AG09319 (cell line): Measurements from ENCODE around the gene TRAPPC3.
A peak's percentile ranks its signal among the peaks of the same experiment; 100 is the strongest.

ENCODE experiments used
- DNase-seq: peaks from one replicate; pipeline ENCODE4 v3.0.0-alpha.2; 2010; ENCODE audit warnings: low read depth; ENCODE audit errors: extremely low read depth
- CTCF ChIP-seq: IDR thresholded peaks from 2 replicates; pipeline ENCODE4 v1.5.1; 2011; ENCODE audit warnings: low read depth, mild to moderate bottlenecking, inconsistent platforms, low read length, moderate library complexity

Gene TRAPPC3

DNA sequence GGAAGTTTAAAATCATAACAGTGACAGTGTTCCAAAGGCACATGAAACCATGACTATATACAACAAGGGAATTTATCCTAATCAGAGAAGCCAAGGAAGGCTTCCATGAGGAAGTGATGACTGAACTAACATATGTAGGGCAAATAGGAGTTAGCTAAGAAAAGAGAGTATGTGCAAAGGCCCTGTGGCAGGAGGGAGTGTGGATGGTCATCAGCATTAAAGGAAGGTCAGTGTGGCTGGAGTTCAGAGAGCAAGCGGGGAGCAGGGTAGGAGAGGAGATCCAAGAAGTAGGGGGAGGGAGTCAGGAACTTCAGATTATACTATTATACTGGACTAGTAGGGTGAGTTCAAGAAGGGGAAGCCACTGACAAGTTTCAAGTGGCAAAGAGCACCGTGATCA lies 15.1 kb upstream of the TRAPPC3 start:
- no peak for TF ChIP-seq CTCF
- DNase-seq, result no peak

GRCh38 chr1:36163426-36163825 lies 14.1 kb upstream of the TRAPPC3 start:
- no peak for TF ChIP-seq CTCF
- DNase-seq, result no peak

DNA sequence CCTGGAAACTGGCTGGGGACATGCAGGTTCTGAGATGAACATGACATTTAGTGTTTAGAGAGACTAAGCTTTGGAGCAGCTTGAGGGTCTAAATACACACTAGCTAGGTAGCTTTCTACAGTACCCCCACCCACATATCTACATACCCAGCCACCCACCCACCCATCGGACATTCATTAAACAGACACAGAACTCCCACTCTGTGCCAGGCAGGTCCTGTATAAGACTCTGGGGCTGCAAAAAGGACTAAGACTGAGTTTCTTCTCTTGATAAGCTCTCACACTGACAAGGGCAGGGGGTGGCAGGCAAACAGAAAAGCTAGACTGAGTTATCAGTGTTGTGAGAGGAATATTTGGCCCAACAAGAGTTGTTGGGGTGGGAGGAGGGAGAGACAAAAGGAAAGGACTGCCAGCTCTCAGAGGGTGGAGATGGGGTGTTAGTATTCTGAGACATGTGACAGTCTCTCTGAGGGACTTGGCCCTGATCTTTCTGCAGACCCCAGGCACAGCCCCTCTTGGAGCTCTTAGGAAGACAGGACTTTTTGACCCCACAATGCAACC lies 13.5 kb upstream of the TRAPPC3 start:
- DNase-seq, result no peak
- no peak for TF ChIP-seq CTCF

GRCh38 chr1:36161641-36162531 lies 12.6 kb upstream of the TRAPPC3 start:
- TF ChIP-seq CTCF, result no peak
- DNase-seq, result no peak

- peak; percentile 40 for TF ChIP-seq CTCF
- DNase-seq, result no peak
These were observed 11.7 kb upstream of the TRAPPC3 start for GRCh38 chr1:36160949-36161485.

DNA sequence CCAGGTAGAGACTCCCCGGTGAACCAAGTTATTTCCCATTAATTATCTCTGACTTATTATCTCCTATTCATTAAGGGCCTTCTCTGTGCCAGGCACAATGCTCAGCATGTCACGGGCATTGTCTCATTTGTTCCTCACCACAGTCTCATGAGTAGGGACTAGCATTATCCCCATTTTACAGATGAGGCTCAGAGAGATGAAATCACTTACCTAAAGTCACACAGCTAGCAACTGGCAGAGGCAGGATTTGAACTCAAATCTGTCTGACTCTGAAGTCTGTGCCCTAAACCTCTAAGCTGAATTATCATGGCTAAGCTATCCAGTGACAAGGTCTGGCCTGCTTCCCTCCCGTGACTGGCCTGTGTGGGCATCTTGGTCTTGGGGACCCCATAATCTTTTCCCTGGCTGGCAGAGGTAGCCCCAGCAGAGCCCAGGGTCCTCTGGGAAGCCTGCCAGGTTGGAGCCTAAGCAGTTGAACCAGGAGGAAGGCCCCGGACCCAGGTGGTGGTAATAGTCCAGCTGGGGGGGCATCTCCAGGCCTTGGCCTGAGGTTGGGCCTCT lies 11.2 kb upstream of the TRAPPC3 start:
- DNase-seq, result no peak

More for the DNA sequence above, 11.2 kb upstream of the TRAPPC3 start:
- no peak for TF ChIP-seq CTCF
